SK-N-SH (cell line): ENCODE measurements around the gene ACAP1. TPM values are rescaled to one million over a fixed set of nuclear protein-coding genes. Genes with fewer than 3 reads are reported as not detected.
A peak's percentile ranks its signal among the peaks of the same experiment; 100 is the strongest.

ENCODE experiments used
- CTCF ChIA-PET: fragments of 300-600, 350-600 bp; formaldehyde crosslinking; extraction: SDS; loops from one replicate; lab custom pipeline; 2021; lab: Yijun Ruan, JAX
- POLR2A ChIA-PET: fragments of 350-600 bp; sonication (Branson Sonifier 250); formaldehyde crosslinking; extraction: SDS; loops from one replicate; lab custom pipeline; 2020; ENCODE audit warnings: antibody characterized with exemption, inconsistent platforms; lab: Yijun Ruan, JAX
- DNase-seq: peaks from one replicate; pipeline ENCODE4 v3.0.0; 2012
- H2AFZ ChIP-seq: fragments of 200-600 bp; sonication (generic); 2 replicates; pipeline ENCODE4 v1.8.1; 2016; ENCODE audit warnings: antibody characterized with exemption, mild to moderate bottlenecking, low read depth
- H3F3A ChIP-seq: fragments of 200-600 bp; sonication (generic); replicated peaks from 2 replicates; pipeline ENCODE3; 2016; ENCODE audit warnings: antibody characterized with exemption, mild to moderate bottlenecking; ENCODE audit not compliant: insufficient read depth
- H3K27ac ChIP-seq, 2 experiments: fragments of 200-500 bp in 1 of 2; fragments of 200-600 bp in 1 of 2; sonication (Bioruptor generic) in 1 of 2; sonication (generic), shearing (Covaris generic) in 1 of 2; 2 replicates each; pipeline versions ENCODE4 v1.5.1 to v1.6.1; 2014 to 2016; ENCODE audit warnings: low read depth in 2 of 2, inconsistent platforms in 1 of 2, low read length in 1 of 2, mild to moderate bottlenecking in 1 of 2, mixed read lengths in 1 of 2
- H3K27me3 ChIP-seq: fragments of 200-600 bp; sonication (generic), shearing (Covaris generic); 2 replicates; pipeline ENCODE4 v1.6.1; 2016; ENCODE audit warnings: mixed run types; ENCODE audit not compliant: insufficient read depth
- H3K36me3 ChIP-seq, 2 experiments: fragments of 200-500 bp in 1 of 2; fragments of 200-600 bp in 1 of 2; sonication (Bioruptor generic) in 1 of 2; sonication (generic) in 1 of 2; replicated peaks in 1 of 2; 2 replicates each; pipeline versions ENCODE3 to v1.5.1; 2014 to 2016; ENCODE audit warnings: low read length in 1 of 2, mild to moderate bottlenecking in 1 of 2; ENCODE audit not compliant: insufficient read depth in 2 of 2, control insufficient read depth in 1 of 2
- H3K4me1 ChIP-seq, 2 experiments: fragments of 200-500 bp in 1 of 2; fragments of 200-600 bp in 1 of 2; sonication (Bioruptor generic) in 1 of 2; sonication (generic), shearing (Covaris generic) in 1 of 2; 2 replicates each; pipeline versions ENCODE4 v1.5.1 to v1.6.1; 2014 to 2016; ENCODE audit warnings: low read depth in 1 of 2, low read length in 1 of 2, mixed run types in 1 of 2; ENCODE audit not compliant: insufficient read depth in 2 of 2, control insufficient read depth in 1 of 2
- H3K4me2 ChIP-seq: fragments of 200-600 bp; sonication (generic), shearing (Covaris generic); 2 replicates; pipeline ENCODE4 v1.6.1; 2017; ENCODE audit warnings: mixed run types
- H3K4me3 ChIP-seq, 2 experiments: fragments of 200-500 bp in 1 of 2; fragments of 200-600 bp in 1 of 2; sonication (Bioruptor generic) in 1 of 2; sonication (generic), shearing (Covaris generic) in 1 of 2; 2 replicates each; pipeline versions ENCODE4 v1.5.1 to v1.8.1; 2014 to 2016; ENCODE audit warnings: low read depth in 2 of 2, inconsistent platforms in 1 of 2, low read length in 1 of 2, mild to moderate bottlenecking in 1 of 2, mixed read lengths in 1 of 2, moderate library complexity in 1 of 2
- H3K79me2 ChIP-seq: fragments of 200-600 bp; sonication (generic); 2 replicates; pipeline ENCODE4 v1.8.1; 2017; ENCODE audit warnings: mild to moderate bottlenecking; ENCODE audit not compliant: insufficient read depth
- H3K9ac ChIP-seq: fragments of 200-600 bp; sonication (generic); 2 replicates; pipeline ENCODE4 v1.6.1; 2017; ENCODE audit warnings: mixed run types
- H3K9me2 ChIP-seq: fragments of 200-600 bp; sonication (generic); 2 replicates; pipeline ENCODE4 v1.6.1; 2017; ENCODE audit warnings: mixed run types
- H3K9me3 ChIP-seq: fragments of 200-600 bp; sonication (generic); 2 replicates; pipeline ENCODE4 v1.6.1; 2017; ENCODE audit warnings: mixed run types, mild to moderate bottlenecking, moderate library complexity
- H4K20me1 ChIP-seq: fragments of 200-600 bp; sonication (generic); 2 replicates; pipeline ENCODE4 v1.6.1; 2017; ENCODE audit warnings: mild to moderate bottlenecking, mixed run types; ENCODE audit not compliant: insufficient read depth
- CTCF ChIP-seq: fragments of 200-600 bp; sonication (generic); IDR thresholded peaks from 2 replicates; pipeline ENCODE4 v1.6.1; 2017; ENCODE audit warnings: antibody characterized with exemption, mild to moderate bottlenecking, moderate library complexity
- FOSL2 ChIP-seq: IDR thresholded peaks from 2 replicates; pipeline ENCODE4 v1.4.0; 2012; ENCODE audit warnings: low read depth, mild to moderate bottlenecking, moderate library complexity, borderline replicate concordance
- IRF3 ChIP-seq: fragments of 150-350 bp; IDR thresholded peaks from 2 replicates; pipeline ENCODE4 v1.6.1; 2016; ENCODE audit warnings: mild to moderate bottlenecking, low read depth, low read length
- PBX3 ChIP-seq: IDR thresholded peaks from 2 replicates; pipeline ENCODE4; 2012
- POLR2AphosphoS5 ChIP-seq: IDR thresholded peaks from 2 replicates; pipeline ENCODE4 v1.6.1; 2012; ENCODE audit warnings: low read depth, low read length
- RAD21 ChIP-seq: IDR thresholded peaks from 2 replicates; pipeline ENCODE4 v1.6.1; 2012; ENCODE audit warnings: mild to moderate bottlenecking, low read length
- RCOR1 ChIP-seq: fragments of 150-350 bp; IDR thresholded peaks from 2 replicates; pipeline ENCODE4 v1.6.1; 2017; ENCODE audit warnings: antibody characterized with exemption, low read length
- SIN3A ChIP-seq: IDR thresholded peaks from 2 replicates; pipeline ENCODE4 v1.6.1; 2012; ENCODE audit warnings: low read depth, mild to moderate bottlenecking, low read length, moderate library complexity, borderline replicate concordance
- SMC3 ChIP-seq: IDR thresholded peaks from 2 replicates; pipeline ENCODE4 v1.6.1; 2012; ENCODE audit warnings: low read depth, low read length, improper control_type of control experiment
- TCF12 ChIP-seq: IDR thresholded peaks from 2 replicates; pipeline ENCODE4 v1.4.0; 2012
- TEAD4 ChIP-seq: IDR thresholded peaks from 2 replicates; pipeline ENCODE4 v1.4.0; 2012; ENCODE audit warnings: mild to moderate bottlenecking, borderline replicate concordance; ENCODE audit not compliant: insufficient read depth
- YY1 ChIP-seq: IDR thresholded peaks from 2 replicates; pipeline ENCODE4 v1.4.0; 2012; ENCODE audit warnings: low read depth, mild to moderate bottlenecking
- WGBS: methylation state at CpG from one replicate; pipeline ENCODE4 v1.1.6; 2017; ENCODE audit warnings: low lambda C conversion rate; 5-methylcytosine and 5-hydroxymethylcytosine counted together
- polyA plus RNA-seq, 3 experiments: library from polyadenylated mRNA; depleted of rRNA; stranded (reverse); fragments of >200 nt; gene quantifications; 2 replicates each; pipeline ENCODE4 v1.2.3, GENCODE V29; 2012
- TF ChIP-seq, protein P1 (sequence below): IDR thresholded peaks from 2 replicates; pipeline ENCODE4 v1.6.1; 2012; ENCODE audit warnings: mild to moderate bottlenecking, low read depth, low read length, moderate library complexity

ACAP1 gene
- polyA plus RNA-seq, 1 of the 3 experiments (the other 2 are of a cell fraction), result 0.71 TPM

- DNase-seq, result peak; percentile 91
- Histone ChIP-seq H3K4me3 (no peak overlapping the region; a peak in 1 of 4 replicates), H3K9ac (no peak overlapping the region), H3K79me2 (peaks cover 29% of the 10 kb centered on the region), H3K36me3 (no peaks in the 10 kb centered on the region), H3K4me1 (peaks cover 13 to 38% of the 10 kb centered on the region in 2 experiments; a peak in 2 of 4 replicates), H3K4me2 (no peak overlapping the region), H4K20me1 (no peaks in the 10 kb centered on the region), H3K9me3 (no peaks in the 10 kb centered on the region), H3K9me2 (no peaks in the 10 kb centered on the region), H3K27ac (no peak overlapping the region; a peak in 1 of 4 replicates), H2AFZ (no peak overlapping the region), H3K27me3 (no peaks in the 10 kb centered on the region), H3F3A (peaks cover 3% of the 10 kb centered on the region)
- no peak for TF ChIP-seq RCOR1
- TF ChIP-seq RAD21, result peak; percentile 86
- TF ChIP-seq YY1, result no peak
- TF ChIP-seq TEAD4, result no peak
- no peak for TF ChIP-seq POLR2AphosphoS5
- TF ChIP-seq TCF12, result no peak
- TF ChIP-seq SIN3A, result 0 out of 2 replicates have a peak, but pooled peaks have one; percentile 46
- no peak for TF ChIP-seq PBX3
- TF ChIP-seq CTCF, result peak; percentile 82
- TF ChIP-seq, protein P1, sequence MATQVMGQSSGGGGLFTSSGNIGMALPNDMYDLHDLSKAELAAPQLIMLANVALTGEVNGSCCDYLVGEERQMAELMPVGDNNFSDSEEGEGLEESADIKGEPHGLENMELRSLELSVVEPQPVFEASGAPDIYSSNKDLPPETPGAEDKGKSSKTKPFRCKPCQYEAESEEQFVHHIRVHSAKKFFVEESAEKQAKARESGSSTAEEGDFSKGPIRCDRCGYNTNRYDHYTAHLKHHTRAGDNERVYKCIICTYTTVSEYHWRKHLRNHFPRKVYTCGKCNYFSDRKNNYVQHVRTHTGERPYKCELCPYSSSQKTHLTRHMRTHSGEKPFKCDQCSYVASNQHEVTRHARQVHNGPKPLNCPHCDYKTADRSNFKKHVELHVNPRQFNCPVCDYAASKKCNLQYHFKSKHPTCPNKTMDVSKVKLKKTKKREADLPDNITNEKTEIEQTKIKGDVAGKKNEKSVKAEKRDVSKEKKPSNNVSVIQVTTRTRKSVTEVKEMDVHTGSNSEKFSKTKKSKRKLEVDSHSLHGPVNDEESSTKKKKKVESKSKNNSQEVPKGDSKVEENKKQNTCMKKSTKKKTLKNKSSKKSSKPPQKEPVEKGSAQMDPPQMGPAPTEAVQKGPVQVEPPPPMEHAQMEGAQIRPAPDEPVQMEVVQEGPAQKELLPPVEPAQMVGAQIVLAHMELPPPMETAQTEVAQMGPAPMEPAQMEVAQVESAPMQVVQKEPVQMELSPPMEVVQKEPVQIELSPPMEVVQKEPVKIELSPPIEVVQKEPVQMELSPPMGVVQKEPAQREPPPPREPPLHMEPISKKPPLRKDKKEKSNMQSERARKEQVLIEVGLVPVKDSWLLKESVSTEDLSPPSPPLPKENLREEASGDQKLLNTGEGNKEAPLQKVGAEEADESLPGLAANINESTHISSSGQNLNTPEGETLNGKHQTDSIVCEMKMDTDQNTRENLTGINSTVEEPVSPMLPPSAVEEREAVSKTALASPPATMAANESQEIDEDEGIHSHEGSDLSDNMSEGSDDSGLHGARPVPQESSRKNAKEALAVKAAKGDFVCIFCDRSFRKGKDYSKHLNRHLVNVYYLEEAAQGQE, result no peak
- no peak for TF ChIP-seq IRF3
- TF ChIP-seq FOSL2, result no peak
- TF ChIP-seq SMC3, result peak; percentile 76
- CTCF ChIA-PET, result interaction anchor here (0.6 to 5.2 kb wide), 56 partner anchors 8 to 331 kb away, joined by 3 to 52 read pairs (median 4); partner anchors contain the start of genes FGF11, NEURL4, NLGN2 and PLSCR3
- 20% methylated on average over 6 of the region's 12 CpGs for WGBS
- POLR2A ChIA-PET, result interaction anchor here (0.7 to 0.9 kb wide), 3 partner anchors 81 to 205 kb away, joined by 3 read pairs; partner anchors contain the start of gene ZBTB4
Observed at GRCh38 chr17:7356072-7356549, 19.8 kb downstream of the ACAP1 start.
